Activated CD8-positive, alpha-beta memory T cell treated with anti-CD3 and anti-CD28 coated beads, Interleukin-2, amount 50 U/mL, for 48 hours (primary cell): Measurements from ENCODE around the gene DNAJB9.

ENCODE experiments used
- DNase-seq: peaks from one replicate; pipeline ENCODE4 v3.0.0-alpha.2; 2020

Gene DNAJB9

GRCh38 chr7:108570146-108570755 is 577 bp downstream of the DNAJB9 start:
- peak; percentile 71 for DNase-seq

- no peak for DNase-seq
Measured at GRCh38 chr7:108572480-108572879, 2.8 kb downstream of the DNAJB9 start.

GRCh38 chr7:108575156-108575555 is 5.5 kb downstream of the DNAJB9 start:
- DNase-seq: no peak

GRCh38 chr7:108576116-108576515 is 6.4 kb downstream of the DNAJB9 start:
- no peak for DNase-seq

- DNase-seq: no peak
Measured at GRCh38 chr7:108578937-108579336, 9.3 kb downstream of the DNAJB9 start.

- no peak for DNase-seq
Measured at GRCh38 chr7:108580298-108580697, 10.6 kb downstream of the DNAJB9 start.

- DNase-seq: no peak
Measured at GRCh38 chr7:108581655-108582491, 12.2 kb downstream of the DNAJB9 start.

GRCh38 chr7:108584211-108584610 is 14.5 kb downstream of the DNAJB9 start:
- DNase-seq: no peak

- DNase-seq: no peak
Measured at GRCh38 chr7:108585843-108586242, 16.2 kb downstream of the DNAJB9 start.

GRCh38 chr7:108586274-108586710 is 16.6 kb downstream of the DNAJB9 start:
- no peak for DNase-seq

GRCh38 chr7:108589199-108589598 is 19.5 kb downstream of the DNAJB9 start:
- DNase-seq: no peak

- DNase-seq: no peak
Measured at GRCh38 chr7:108589874-108590273, 20.2 kb downstream of the DNAJB9 start.

- no peak for DNase-seq
Measured at GRCh38 chr7:108590606-108591005, 20.9 kb downstream of the DNAJB9 start.

- no peak for DNase-seq
Measured at GRCh38 chr7:108592646-108593201, 23.1 kb downstream of the DNAJB9 start.

- DNase-seq: no peak
Measured at GRCh38 chr7:108596560-108596959, 26.9 kb downstream of the DNAJB9 start.

- DNase-seq: no peak
Measured at GRCh38 chr7:108598153-108598552, 28.5 kb downstream of the DNAJB9 start.

- no peak for DNase-seq
Measured at GRCh38 chr7:108598914-108599580, 29.4 kb downstream of the DNAJB9 start.

GRCh38 chr7:108600399-108600798 is 30.7 kb downstream of the DNAJB9 start:
- DNase-seq: no peak

GRCh38 chr7:108603656-108604306 is 34.1 kb downstream of the DNAJB9 start:
- DNase-seq: no peak

GRCh38 chr7:108604307-108605077 is 34.8 kb downstream of the DNAJB9 start:
- no peak for DNase-seq

- no peak for DNase-seq
Measured at GRCh38 chr7:108605559-108606201, 36.0 kb downstream of the DNAJB9 start.

GRCh38 chr7:108609643-108610042 is 40.0 kb downstream of the DNAJB9 start:
- DNase-seq: no peak
